ENCODE data around the gene SERPINC1.

SERPINC1 gene

GRCh38 chr1:173868266-173869020 lies 48.7 kb downstream of the SERPINC1 start, which contains the start of gene ZBTB37:
Gene ZBTB37, plus strand, starts transcription at chr1:173868380. Its CDS starts 1,846 bp downstream, at chr1:173870226.
- DNase-seq (ENCODE audit: low read depth) = no peak
- no peak for TF ChIP-seq CTCF (IDR thresholded peaks at IDR 0.05; ENCODE audit: low read depth, low read length, missing control alignments)
- peak within 1 kb of the TSS; percentile 93 for H3K4me3 ChIP-seq (ENCODE audit: low read depth, low read length)

GRCh38 chr1:173867753-173868265 lies 49.3 kb downstream of the SERPINC1 start, which contains the start of gene GAS5:
Gene GAS5, minus strand, starts transcription at chr1:173867989.
- no peak for TF ChIP-seq CTCF (IDR thresholded peaks at IDR 0.05; ENCODE audit: low read depth, low read length, missing control alignments)
- H3K4me3 ChIP-seq (ENCODE audit: low read depth, low read length) = peak within 1 kb of the TSS; percentile 93
- peak; percentile 99 for DNase-seq (ENCODE audit: low read depth)

- peak; percentile 1 for TF ChIP-seq CTCF (IDR thresholded peaks at IDR 0.05; ENCODE audit: low read depth, low read length, missing control alignments)
- peak overlapping the region; percentile 93 for H3K4me3 ChIP-seq (ENCODE audit: low read depth, low read length)
- no peak for DNase-seq (ENCODE audit: low read depth)
Observed at GRCh38 chr1:173867141-173867752, 49.9 kb downstream of the SERPINC1 start.

GRCh38 chr1:173866413-173867115 lies 50.6 kb downstream of the SERPINC1 start:
- TF ChIP-seq CTCF (IDR thresholded peaks at IDR 0.05; ENCODE audit: low read depth, low read length, missing control alignments) = no peak
- H3K4me3 ChIP-seq (ENCODE audit: low read depth, low read length) = peak overlapping the region; percentile 93
- DNase-seq (ENCODE audit: low read depth) = no peak

- no peak for TF ChIP-seq CTCF (IDR thresholded peaks at IDR 0.05; ENCODE audit: low read depth, low read length, missing control alignments)
- DNase-seq (ENCODE audit: low read depth) = no peak
- peak overlapping the region; percentile 93 for H3K4me3 ChIP-seq (ENCODE audit: low read depth, low read length)
Observed at GRCh38 chr1:173865468-173866164, 51.5 kb downstream of the SERPINC1 start.

- peak overlapping the region; percentile 93 for H3K4me3 ChIP-seq (ENCODE audit: low read depth, low read length)
Observed at GRCh38 chr1:173864179-173864867, 52.8 kb downstream of the SERPINC1 start.

More at GRCh38 chr1:173864179-173864867, 52.8 kb downstream of the SERPINC1 start:
- TF ChIP-seq CTCF (IDR thresholded peaks at IDR 0.05; ENCODE audit: low read depth, low read length, missing control alignments) = no peak
- no peak for DNase-seq (ENCODE audit: low read depth)
